Neural progenitor cell (in vitro differentiated cells): Measurements from ENCODE around the gene GNB2.

ENCODE experiments used
- EZH2 ChIP-seq: fragments of 200-600 bp; sonication (generic); IDR thresholded peaks from 2 replicates; pipeline ENCODE4 v1.6.1; 2017; ENCODE audit warnings: antibody characterized with exemption, mild to moderate bottlenecking, moderate library complexity
- EZH2phosphoT487 ChIP-seq: fragments of 200-600 bp; sonication (generic); IDR thresholded peaks from 2 replicates; pipeline ENCODE4 v1.6.1; 2017; ENCODE audit warnings: antibody characterized with exemption
- TF ChIP-seq, protein P1 (sequence below): fragments of 200-600 bp; sonication (generic); IDR thresholded peaks from 2 replicates; pipeline ENCODE4 v1.5.1; 2017; ENCODE audit warnings: antibody characterized with exemption, mild to moderate bottlenecking

GRCh38 chr7:100639995-100640516 is 33.5 kb upstream of the GNB2 start:
- TF ChIP-seq, protein P1, sequence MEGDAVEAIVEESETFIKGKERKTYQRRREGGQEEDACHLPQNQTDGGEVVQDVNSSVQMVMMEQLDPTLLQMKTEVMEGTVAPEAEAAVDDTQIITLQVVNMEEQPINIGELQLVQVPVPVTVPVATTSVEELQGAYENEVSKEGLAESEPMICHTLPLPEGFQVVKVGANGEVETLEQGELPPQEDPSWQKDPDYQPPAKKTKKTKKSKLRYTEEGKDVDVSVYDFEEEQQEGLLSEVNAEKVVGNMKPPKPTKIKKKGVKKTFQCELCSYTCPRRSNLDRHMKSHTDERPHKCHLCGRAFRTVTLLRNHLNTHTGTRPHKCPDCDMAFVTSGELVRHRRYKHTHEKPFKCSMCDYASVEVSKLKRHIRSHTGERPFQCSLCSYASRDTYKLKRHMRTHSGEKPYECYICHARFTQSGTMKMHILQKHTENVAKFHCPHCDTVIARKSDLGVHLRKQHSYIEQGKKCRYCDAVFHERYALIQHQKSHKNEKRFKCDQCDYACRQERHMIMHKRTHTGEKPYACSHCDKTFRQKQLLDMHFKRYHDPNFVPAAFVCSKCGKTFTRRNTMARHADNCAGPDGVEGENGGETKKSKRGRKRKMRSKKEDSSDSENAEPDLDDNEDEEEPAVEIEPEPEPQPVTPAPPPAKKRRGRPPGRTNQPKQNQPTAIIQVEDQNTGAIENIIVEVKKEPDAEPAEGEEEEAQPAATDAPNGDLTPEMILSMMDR: no peak
- TF ChIP-seq EZH2: no peak
- no peak for TF ChIP-seq EZH2phosphoT487
